ENCODE data around the gene CYP26C1. TPM values are rescaled to one million over a fixed set of nuclear protein-coding genes. Genes with fewer than 3 reads are reported as not detected.

CYP26C1 gene
- total RNA-seq, 1 donor from 2014 or later, result 0.10 TPM

DNA sequence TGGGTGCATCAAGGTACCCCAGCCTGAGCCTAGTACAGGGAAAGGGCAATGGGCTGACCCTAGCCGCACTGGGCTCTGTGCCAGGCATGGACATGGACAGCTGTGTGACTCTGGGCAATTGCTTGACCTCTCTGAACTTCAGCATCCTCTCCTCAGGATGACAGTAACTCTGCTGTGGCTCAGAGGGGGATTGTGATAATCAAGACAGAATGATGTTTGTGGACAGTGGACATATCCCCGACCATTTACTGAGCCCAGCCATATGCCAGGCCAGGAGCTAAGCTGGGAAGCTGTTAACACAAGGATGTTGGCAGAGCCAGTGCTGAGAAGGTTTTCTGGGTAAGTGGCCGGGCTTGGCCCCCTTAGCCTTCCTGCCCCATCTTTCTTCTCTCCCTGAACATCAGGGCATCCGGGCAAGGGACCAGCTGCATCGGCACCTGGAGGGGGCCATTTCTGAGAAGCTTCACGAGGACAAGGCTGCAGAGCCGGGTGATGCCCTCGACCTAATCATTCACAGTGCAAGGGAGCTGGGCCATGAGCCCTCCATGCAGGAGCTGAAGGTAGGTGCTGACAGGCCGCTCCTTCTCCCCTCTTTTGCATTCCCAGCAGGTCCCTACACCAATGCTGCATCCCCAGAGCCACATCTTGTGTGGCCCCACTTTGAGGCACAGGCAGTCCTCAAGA is 3.5 kb downstream of the CYP26C1 start:
- no peak for DNase-seq (ENCODE audit: low spot score)

DNA sequence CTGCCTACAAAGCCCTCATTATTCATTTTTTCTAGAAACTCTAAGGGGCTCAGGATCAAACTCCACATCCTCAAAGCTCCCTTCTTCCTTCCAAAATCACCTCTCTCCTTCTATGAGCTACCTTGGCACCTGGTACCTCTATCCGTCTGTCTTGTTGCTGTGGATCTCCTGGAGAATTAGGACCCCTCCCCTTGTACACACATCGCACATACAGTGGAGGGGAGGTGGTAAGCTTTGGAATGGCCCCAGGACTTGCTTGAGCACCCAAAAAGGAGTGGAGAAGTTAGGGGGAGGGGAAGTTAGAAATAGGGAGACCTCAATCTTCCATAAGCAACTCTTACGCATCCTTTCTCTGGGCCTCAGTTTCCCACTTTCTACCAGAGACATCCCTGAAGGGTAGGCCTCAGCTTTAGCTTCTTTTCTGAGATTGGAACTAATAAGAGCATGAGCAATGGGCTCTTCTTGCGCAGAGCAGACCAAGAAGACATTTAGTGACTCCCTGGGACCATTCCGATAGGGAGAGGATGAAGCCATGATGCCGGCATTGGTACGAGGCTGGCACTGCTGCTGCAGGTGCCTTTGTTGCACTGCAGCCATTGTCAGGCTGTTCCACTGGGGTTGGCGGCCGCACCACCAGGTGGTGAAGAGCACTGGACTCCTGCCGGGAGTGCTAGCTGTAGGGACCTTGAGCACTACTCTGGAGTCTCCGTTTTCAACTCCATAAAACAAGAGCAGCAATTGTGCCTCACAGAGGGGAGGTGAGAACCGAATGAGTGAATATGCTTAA is 4.5 kb downstream of the CYP26C1 start:
- DNase-seq (ENCODE audit: low spot score), result no peak

DNA sequence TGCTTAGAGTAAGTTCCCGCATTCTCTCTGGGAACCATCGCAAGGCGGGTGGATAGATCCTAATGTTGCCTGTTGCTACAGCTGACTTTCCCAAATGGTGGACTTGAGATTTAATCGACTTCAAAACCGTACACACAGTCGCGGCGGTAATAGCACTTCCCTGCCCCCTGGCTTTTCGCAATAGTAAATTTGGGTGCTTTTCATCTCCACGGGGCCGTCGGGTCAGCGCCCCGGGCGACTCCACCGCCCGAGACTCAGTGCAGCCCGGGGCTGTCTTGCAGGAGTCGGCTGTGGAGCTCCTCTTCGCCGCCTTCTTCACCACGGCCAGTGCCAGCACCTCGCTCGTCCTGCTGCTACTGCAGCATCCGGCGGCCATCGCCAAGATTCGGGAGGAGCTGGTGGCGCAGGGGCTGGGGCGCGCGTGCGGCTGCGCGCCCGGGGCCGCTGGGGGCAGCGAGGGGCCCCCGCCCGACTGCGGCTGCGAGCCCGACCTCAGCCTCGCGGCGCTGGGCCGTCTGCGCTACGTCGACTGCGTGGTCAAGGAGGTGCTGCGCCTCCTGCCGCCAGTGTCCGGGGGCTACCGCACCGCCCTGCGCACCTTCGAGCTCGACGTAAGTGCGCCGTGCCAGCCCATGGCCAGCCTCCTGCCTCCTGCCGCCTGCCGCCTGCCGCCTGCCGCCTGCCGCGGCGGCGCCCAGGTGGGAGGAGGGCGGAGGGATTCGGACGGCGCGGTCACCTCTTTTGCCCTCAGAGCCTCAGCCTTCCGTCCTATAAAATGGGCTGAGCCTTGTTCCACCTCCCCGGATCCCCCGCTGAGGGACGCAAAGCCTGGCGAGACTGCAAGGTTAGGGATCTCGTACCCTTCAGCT is 5.3 kb downstream of the CYP26C1 start:
- DNase-seq (ENCODE audit: low spot score), result no peak

DNA sequence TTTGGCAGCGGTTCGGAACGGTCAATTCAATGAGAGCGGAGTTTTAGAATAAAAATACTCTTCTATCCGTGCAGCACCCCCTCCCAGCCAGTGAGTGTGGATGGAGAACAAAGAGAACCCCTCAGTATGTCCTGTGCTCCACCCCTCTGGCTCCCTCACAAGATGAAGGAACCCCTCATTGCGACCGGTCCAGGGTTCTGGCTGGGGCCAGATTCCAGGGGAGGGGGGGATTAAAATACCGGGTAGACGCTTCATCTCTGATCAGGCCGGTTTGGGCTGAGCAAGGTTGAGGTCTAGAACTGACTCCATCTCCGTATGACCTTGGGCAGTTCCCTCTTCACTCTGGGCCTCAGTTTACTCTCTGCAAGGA is 5.9 kb downstream of the CYP26C1 start:
- no peak for DNase-seq (ENCODE audit: low spot score)

DNA sequence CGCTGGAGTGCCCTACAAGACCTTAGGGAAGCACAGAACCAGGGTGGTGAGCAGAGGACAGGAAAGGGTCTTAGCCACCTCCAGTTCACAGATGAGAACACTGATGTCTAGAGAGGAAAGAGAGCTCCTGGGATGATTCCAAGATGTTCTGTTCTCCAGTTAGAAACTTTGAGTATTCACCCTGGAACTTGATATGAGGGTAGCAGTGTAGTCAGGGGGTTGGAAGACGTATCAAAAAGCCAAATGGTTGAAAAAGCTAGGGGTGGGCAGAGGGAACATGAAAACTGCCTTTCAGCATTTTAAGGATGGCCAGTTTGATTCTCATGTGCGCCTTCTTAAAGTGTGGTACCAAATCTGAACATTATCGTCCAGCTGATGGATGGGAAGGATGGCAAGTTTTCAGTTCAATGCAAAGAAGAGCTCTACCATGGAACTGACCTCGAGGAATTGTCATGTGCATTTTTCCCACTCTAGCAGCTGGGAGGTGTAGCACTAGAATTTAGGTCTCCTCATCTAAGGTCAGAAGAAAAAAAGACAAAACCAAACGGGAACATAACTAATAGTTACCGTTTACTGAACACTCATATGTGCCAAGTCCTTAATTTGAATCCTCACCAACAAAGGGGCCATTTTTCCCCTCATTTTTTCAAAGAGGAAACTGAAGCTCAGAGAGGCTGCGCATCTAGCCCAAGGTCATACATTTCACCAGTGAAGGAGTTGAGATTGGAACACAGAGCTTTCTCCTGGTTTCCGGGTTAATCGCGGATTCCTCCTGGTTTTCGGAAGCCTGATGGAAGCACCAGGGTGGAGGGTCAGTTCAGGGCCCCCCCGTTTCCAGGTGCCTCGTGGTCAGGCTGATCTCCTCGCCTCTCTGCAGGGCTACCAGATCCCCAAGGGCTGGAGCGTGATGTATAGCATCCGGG is 7.1 kb downstream of the CYP26C1 start:
- no peak for DNase-seq (ENCODE audit: low spot score)

DNA sequence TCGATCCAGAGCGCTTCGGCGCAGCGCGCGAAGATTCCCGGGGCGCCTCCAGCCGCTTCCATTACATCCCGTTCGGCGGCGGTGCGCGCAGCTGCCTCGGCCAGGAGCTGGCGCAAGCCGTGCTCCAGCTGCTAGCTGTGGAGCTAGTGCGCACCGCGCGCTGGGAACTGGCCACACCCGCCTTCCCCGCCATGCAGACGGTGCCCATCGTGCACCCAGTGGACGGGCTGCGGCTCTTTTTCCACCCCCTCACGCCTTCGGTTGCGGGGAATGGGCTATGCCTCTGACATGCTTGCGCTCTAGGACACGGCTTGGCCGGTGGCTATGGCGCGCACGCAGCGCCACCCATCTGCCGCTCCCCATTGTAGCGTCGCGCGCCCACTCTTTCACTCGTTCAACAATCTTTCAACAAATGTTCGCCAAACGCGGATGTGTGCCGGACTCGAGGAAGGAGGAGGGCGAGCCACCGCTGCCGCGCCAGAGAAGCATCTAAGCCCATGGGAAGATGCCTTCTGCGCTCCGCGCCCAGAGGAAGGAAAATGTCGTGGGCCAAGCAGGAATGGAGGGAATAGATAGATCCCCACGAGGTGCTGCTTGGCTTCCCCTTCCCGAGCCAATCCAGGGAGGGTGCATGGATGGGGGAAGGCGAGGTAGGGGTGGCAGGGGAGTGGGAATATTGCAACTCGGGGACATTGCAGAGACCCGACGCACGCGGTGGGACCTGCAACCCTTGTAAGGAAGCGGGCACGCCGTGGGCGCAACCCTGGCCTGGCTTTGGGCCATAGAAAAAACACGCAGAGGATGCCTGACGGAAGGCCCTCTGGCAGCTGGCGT is 8.0 kb downstream of the CYP26C1 start:
- no peak for DNase-seq (ENCODE audit: low spot score)

DNA sequence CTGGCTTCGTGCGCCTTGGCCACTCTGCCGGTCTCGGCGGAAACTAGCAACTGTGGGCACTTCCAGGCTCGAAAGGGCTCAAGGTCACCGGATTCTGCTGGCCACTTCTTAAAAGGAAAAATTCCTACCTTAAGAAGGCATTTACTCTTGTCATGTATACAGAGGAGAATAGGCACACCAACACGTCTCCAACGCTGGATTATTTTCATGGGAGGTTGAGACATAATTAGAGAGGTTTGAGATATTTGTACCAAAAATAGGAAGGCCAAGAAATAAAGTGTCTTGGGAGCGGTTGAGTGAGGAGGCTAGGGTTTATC is 8.6 kb downstream of the CYP26C1 start:
- DNase-seq (ENCODE audit: low spot score), result no peak

DNA sequence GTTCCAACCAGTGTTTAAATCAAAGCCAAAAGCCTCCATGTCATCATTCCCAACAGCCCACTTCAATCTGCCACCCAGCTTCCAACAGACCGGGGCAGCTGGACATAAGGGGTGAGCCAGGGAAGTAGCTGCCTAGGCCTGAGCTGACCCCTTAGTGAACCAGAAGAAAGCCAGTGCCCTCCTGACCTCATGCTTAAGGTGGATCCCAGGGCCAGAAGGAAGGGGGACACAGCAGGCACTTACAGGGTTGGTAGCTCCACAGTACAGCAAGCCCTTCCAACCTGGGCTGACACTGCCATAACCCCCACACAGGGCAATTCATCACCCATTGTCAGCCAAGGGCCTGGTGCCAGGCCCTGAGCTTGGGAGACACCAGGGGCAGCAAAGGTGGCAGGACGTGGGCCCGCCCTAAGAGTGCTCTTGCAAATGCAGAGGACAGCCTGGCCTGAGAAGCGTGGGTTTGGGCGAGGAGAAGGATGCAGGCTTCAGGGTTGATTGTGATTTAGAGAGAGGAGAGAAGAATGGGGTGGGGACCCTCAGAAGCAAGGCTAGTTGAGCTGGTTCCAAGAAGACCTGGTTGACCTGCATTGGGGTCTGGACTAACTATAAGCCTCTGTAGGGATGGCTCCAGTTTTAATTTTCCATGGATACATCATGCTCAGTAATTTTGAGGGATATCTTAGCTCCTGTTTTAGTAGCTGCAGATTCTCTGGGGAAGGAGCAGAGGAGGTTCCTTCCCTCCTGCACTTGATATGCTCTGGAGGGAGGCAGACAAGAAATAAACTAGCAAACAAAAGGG is 10.0 kb downstream of the CYP26C1 start:
- no peak for DNase-seq (ENCODE audit: low spot score)

DNA sequence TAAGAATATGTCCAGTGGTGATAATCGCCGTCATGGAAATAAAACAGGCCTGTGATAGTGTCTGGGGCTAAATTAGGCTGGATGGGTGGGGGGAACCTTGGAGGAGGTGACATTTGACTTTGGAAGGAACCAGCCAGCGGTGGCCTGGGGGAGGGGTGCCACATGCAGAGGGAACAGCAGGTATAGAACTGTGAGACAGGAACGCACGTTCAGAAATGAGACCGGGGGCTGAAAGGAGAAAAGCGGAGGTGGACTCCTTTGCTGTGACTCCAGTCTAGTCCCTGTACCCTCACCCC is 10.5 kb downstream of the CYP26C1 start:
- DNase-seq (ENCODE audit: low spot score), result no peak

DNA sequence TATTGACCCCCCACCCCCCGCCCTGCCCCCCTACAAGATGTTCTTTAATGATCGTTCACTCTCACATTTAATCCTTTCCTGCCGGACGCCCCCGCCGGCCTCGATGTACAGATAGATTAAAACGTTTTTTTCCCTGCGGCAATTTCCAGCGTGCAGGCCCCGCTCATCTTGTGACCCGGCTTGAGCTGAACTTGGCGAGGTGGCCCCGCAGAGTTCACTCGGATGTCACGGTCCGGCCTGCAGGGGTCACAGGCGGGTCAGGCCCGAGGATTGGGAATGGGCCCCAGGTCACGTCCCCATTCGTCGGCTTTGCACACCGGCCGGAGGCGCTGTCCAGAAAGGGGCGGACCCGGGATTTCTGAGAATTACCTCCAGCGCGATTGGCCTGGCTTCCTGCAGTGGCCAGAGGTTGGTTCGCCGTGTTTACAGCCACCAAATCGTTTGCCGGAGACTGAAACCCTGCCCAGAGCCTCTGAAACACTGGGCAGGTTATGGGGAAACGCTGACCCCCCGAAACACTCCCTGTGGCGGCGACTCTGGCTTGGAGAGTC is 11.2 kb downstream of the CYP26C1 start:
- no peak for DNase-seq (ENCODE audit: low spot score)

DNA sequence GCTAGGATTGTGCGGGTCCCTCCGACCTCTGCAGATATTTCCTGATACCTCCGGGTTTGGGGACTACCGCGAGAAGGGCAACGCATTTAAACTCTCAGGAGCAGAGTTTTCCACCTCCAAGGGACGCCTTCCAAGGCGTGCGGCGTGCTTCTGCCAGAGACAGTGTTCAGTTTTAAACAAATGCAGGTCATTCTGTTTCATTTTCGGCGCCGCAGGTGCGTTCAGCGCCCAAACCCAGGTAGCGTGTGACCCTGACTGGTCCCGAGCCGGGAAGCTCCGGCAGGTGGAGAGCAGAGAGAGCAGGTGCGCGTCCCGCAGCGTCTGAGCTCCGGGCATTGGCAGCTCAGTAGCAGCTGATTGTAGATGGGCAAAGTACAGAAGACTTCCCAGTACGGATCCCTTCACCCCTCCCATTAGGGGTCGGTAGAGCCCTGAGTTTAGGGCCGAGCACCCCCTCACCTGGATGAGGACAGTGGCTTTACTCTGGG is 11.7 kb downstream of the CYP26C1 start:
- no peak for DNase-seq (ENCODE audit: low spot score)

DNA sequence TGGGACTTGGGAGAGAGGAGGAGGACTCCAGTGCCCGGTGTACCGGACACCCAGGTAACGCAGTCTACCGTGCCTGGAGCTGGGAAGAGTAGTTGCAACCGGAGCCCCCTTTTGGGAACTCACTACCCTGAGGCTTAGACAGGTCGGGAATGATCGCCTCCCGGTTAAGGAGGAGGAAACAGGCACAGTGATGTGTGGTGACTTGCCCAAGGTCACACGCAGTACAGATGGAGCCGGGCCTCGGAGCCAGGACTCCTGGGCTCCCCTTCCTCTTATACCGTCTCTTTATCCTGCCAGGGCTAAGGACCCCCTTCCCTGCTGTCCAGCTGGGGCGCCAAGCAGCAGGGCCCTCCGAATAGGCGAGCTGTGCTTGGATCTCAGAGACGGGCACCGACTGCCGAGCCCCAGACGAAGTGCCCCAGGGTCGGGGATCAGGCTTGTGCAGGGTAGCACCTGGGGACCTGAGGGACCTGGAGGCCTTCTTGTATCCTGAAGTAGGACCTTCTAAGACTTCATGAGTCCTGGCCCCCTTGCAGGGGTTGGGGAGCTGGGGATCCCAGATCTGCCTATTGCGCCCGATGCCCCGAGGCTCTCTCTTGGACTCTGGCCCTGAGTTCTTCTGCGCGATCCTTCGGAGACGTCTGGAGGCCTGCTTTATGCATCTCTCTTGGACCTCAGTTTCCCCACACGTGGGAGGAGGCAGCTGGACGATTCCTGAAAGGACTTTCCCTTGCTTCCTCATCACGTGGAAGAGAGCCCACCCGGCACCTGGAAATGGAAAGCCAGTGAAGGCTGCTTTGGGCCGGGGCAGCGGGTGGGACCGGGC is 12.3 kb downstream of the CYP26C1 start:
- DNase-seq (ENCODE audit: low spot score), result no peak

DNA sequence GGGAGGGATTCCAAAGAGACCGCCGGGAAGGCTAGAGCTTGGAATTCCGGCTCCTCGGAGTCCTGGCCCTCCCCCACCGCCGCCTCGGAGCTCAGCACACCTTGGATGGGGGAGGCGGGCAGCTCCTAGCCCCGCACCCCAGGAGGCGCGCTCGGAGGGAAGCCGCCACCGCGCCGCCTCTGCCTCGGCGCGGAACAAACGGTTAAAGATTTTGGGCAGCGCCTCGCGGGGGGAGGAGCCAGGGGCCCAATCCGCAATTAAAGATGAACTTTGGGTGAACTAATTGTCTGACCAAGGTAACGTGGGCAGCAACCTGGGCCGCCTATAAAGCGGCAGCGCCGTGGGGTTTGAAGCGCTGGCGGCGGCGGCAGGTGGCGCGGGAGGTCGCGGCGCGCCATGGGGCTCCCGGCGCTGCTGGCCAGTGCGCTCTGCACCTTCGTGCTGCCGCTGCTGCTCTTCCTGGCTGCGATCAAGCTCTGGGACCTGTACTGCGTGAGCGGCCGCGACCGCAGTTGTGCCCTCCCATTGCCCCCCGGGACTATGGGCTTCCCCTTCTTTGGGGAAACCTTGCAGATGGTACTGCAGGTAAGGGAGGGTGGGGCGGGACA is 13.0 kb downstream of the CYP26C1 start, which contains the start of gene CYP26A1:
Gene CYP26A1 (plus strand): TSS at position 355 of the 608 bp plus-strand sequence. CDS start 42 bp downstream, at position 397.
- no peak for DNase-seq (ENCODE audit: low spot score)

DNA sequence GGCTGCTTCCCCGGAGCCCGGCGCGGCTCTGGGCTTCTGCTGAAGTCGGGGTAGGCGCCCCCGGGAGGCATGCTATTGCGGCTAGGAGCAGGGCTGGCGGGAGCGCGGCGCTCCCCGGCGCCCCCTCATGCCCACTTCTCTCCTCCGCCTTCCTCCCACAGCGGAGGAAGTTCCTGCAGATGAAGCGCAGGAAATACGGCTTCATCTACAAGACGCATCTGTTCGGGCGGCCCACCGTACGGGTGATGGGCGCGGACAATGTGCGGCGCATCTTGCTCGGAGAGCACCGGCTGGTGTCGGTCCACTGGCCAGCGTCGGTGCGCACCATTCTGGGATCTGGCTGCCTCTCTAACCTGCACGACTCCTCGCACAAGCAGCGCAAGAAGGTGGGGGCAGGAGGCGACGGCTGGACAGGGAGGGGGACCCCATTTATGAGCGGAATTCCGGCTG is 13.6 kb downstream of the CYP26C1 start:
- DNase-seq (ENCODE audit: low spot score), result no peak

DNA sequence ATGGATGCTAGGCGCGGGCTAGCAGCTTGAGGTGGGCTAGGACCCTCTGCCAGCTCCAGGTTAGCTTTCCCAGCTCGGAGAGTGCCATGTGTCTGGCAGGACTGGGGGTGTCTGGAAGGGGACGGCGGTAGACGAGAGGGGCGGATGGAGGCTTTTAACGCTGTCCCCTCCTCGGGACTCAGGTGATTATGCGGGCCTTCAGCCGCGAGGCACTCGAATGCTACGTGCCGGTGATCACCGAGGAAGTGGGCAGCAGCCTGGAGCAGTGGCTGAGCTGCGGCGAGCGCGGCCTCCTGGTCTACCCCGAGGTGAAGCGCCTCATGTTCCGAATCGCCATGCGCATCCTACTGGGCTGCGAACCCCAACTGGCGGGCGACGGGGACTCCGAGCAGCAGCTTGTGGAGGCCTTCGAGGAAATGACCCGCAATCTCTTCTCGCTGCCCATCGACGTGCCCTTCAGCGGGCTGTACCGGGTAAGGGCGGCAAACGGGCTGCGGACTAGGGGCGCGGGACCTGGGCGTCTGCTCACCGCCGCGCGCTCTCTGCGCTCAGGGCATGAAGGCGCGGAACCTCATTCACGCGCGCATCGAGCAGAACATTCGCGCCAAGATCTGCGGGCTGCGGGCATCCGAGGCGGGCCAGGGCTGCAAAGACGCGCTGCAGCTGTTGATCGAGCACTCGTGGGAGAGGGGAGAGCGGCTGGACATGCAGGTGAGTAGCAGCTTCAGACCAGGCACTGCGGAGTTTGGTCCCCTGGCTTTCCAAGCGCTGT is 14.2 kb downstream of the CYP26C1 start:
- DNase-seq (ENCODE audit: low spot score), result no peak

DNA sequence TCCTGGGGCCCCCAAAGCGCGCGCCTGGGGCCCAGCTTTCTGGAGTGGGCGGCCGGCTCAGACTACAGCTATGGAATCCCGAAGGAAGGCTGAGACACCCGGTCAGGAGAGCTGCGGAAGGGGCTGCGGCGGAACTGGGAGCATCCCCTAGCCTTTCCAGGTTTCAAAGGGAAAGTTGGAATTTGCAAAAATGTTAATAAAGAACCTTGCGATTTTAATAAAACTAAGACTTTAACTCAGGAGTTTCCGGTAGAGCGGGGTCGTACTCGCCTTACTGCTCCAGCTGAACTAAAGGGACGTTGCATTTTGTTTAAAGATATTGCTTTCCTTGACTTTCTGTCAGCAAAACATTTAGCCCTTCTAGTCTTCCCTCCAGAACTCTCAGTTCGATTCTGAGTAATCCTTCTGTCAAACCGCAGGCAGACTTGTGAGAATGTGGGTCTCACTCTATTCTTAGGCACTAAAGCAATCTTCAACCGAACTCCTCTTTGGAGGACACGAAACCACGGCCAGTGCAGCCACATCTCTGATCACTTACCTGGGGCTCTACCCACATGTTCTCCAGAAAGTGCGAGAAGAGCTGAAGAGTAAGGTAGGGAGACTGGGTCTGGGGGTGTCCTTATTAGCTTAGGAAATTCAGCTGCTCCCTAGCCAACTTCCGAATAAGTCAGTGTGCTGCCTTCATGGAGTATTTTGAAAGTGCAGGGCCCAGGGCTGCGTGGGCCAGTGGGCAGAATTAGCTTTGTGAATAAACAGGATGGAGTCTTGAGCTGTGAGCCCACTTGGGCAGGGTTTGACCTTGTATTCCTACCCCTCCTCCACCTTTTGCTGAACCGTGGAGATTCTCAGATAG is 15.0 kb downstream of the CYP26C1 start:
- no peak for DNase-seq (ENCODE audit: low spot score)
